B cell (primary cell): Measurements from ENCODE around the gene BTLA. TPM values are rescaled to one million over a fixed set of nuclear protein-coding genes. Genes with fewer than 3 reads are reported as not detected.

Source experiments
- ATAC-seq: fragments of 200-7000 bp; cut with Tn5 transposase; one replicate; pipeline ENCODE4 v1.10.0; 2021; ENCODE audit warnings: low read depth, mild to moderate bottlenecking, moderate number of reproducible peaks, moderate library complexity
- CTCF ChIA-PET: fragments of 350-600 bp; sonication (Branson Sonifier 250); formaldehyde crosslinking; loops from one replicate; lab custom pipeline; 2021; ENCODE audit warnings: antibody characterized with exemption, inconsistent platforms; lab: Charles Lee
- POLR2A ChIA-PET: fragments of 350-600 bp; sonication (Branson Sonifier 250); formaldehyde crosslinking; loops from one replicate; lab custom pipeline; 2021; ENCODE audit warnings: antibody characterized with exemption; lab: Charles Lee
- DNase-seq: peaks from one replicate; pipeline ENCODE4 v3.0.0; 2013
- H2AFZ ChIP-seq: 2 replicates; pipeline ENCODE4 v1.6.1; 2012; ENCODE audit warnings: mild to moderate bottlenecking, low read depth, low read length; ENCODE audit not compliant: insufficient read depth, poor library complexity, severe bottlenecking
- H3K27ac ChIP-seq, 2 donors: 1 replicate in 1 of 2; 2 replicates in 1 of 2; pipeline ENCODE4 v1.5.1; 2012 to 2013; ENCODE audit warnings: low read length in 2 of 2, mild to moderate bottlenecking in 2 of 2, moderate library complexity in 1 of 2
- H3K27me3 ChIP-seq, 4 experiments: fragments of 200-600 bp in 1 of 4; sonication (generic) in 1 of 4; replicated peaks in 1 of 4; 1 replicate in 2 of 4; 2 replicates in 2 of 4; pipeline versions ENCODE4 v1.6.1 to v1.7.0; 2013 to 2016; ENCODE audit warnings: low read length in 3 of 4, mild to moderate bottlenecking in 2 of 4, mixed read lengths in 1 of 4, moderate library complexity in 1 of 4; ENCODE audit not compliant: insufficient read depth in 4 of 4, control insufficient read depth in 3 of 4; ENCODE audit errors: control extremely low read depth in 1 of 4
- H3K36me3 ChIP-seq, 2 experiments: replicated peaks in 1 of 2; 1 replicate in 1 of 2; 2 replicates in 1 of 2; pipeline versions ENCODE4 v1.6.1 to v1.7.1; 2013; ENCODE audit warnings: low read length in 1 of 2; ENCODE audit not compliant: insufficient read depth in 2 of 2, control insufficient read depth in 1 of 2; ENCODE audit errors: control extremely low read depth in 1 of 2, extremely low read depth in 1 of 2
- H3K4me1 ChIP-seq, 2 donors: fragments of 200-600 bp in 1 of 2; sonication (generic) in 1 of 2; 1 replicate in 1 of 2; 2 replicates in 1 of 2; pipeline versions ENCODE4 v1.5.1 to v1.6.1; 2013 to 2017; ENCODE audit warnings: low read length in 2 of 2; ENCODE audit not compliant: control insufficient read depth in 2 of 2, insufficient read depth in 2 of 2
- H3K4me2 ChIP-seq: replicated peaks from 2 replicates; pipeline ENCODE3; 2012; ENCODE audit warnings: mild to moderate bottlenecking, low read depth, low read length; ENCODE audit not compliant: poor library complexity, severe bottlenecking
- H3K4me3 ChIP-seq, 5 experiments: fragments of 200-600 bp in 1 of 5; sonication (generic) in 1 of 5; 1 replicate in 3 of 5; 2 replicates in 2 of 5; pipeline versions ENCODE4 v1.5.1 to v1.7.0; 2011 to 2016; ENCODE audit warnings: low read length in 4 of 5, mild to moderate bottlenecking in 4 of 5, low read depth in 2 of 5, control low read depth in 1 of 5, moderate library complexity in 1 of 5; ENCODE audit not compliant: insufficient read depth in 1 of 5; ENCODE audit errors: control extremely low read depth in 1 of 5, extremely low read depth in 1 of 5
- H3K79me2 ChIP-seq: fragments of 200-600 bp; sonication (generic); one replicate; pipeline ENCODE4 v1.6.0; 2016; ENCODE audit warnings: low read length; ENCODE audit not compliant: control insufficient read depth, insufficient read depth
- H3K9ac ChIP-seq: fragments of 200-600 bp; sonication (generic); 2 replicates; pipeline ENCODE4 v1.6.1; 2017; ENCODE audit warnings: mild to moderate bottlenecking, low read length, moderate library complexity
- H3K9me3 ChIP-seq, 3 donors: one replicate each; pipeline versions ENCODE4 v1.6.1 to v1.7.1; 2013; ENCODE audit warnings: low read length in 2 of 3; ENCODE audit not compliant: control insufficient read depth in 2 of 3, insufficient read depth in 1 of 3; ENCODE audit errors: control extremely low read depth in 1 of 3
- H4K20me1 ChIP-seq: 2 replicates; pipeline ENCODE4 v1.6.0; 2012; ENCODE audit warnings: mild to moderate bottlenecking, low read length; ENCODE audit not compliant: insufficient read depth, control insufficient read depth, poor library complexity, severe bottlenecking
- H3K27ac Mint-ChIP-seq: one replicate; pipeline ENCODE4 v1.8.0; 2021; ENCODE audit warnings: mixed read lengths
- H3K27me3 Mint-ChIP-seq: one replicate; pipeline ENCODE4 v1.8.0; 2021; ENCODE audit warnings: mixed read lengths
- H3K4me1 Mint-ChIP-seq: one replicate; pipeline ENCODE4 v1.8.0; 2021; ENCODE audit warnings: mixed read lengths
- H3K4me3 Mint-ChIP-seq: one replicate; pipeline ENCODE4 v1.8.0; 2021; ENCODE audit warnings: mixed read lengths
- H3K9me3 Mint-ChIP-seq: one replicate; pipeline ENCODE4 v1.8.0; 2022; ENCODE audit warnings: mixed read lengths; ENCODE audit not compliant: insufficient read depth
- EZH2 ChIP-seq: IDR thresholded peaks from 2 replicates; pipeline ENCODE4 v1.6.1; 2012; ENCODE audit warnings: borderline replicate concordance, low read depth, mild to moderate bottlenecking, moderate library complexity, low read length; ENCODE audit not compliant: insufficient read depth, poor library complexity, severe bottlenecking
- WGBS: methylation state at CpG from one replicate; pipeline ENCODE4 v1.1.5; 2013; ENCODE audit warnings: missing lambda C conversion rate; ENCODE audit not compliant: insufficient coverage; 5-methylcytosine and 5-hydroxymethylcytosine counted together
- intact Hi-C: fragments of 100-400 bp; cut with micrococcal nuclease; formaldehyde crosslinking; loops from one replicate; pipeline ENCODE4 v1.10.0; 2022
- polyA plus RNA-seq: library from polyadenylated mRNA; depleted of rRNA; stranded (reverse); fragments of >200 nt; gene quantifications from 2 replicates; pipeline ENCODE4 v1.2.3, GENCODE V29; 2012
- total RNA-seq, 2 donors: library from RNA; stranded (reverse); fragments of 120-200 nt in 1 of 2; gene quantifications; 1 replicate in 1 of 2; 2 replicates in 1 of 2; pipeline versions ENCODE4 v1.2.3 to v1.2.4, GENCODE V29; 2013 to 2022
- TF ChIP-seq, protein P1 (sequence below): fragments of 200-600 bp; IDR thresholded peaks from one replicate; pipeline ENCODE4 v1.8.0; 2022; ENCODE audit warnings: antibody characterized with exemption, mild to moderate bottlenecking

The BTLA gene
- total and polyA plus RNA-seq, 2 donors (not counting 1 experiment from before 2014, with no cell fraction given), result 75.7 to 101 TPM

DNA sequence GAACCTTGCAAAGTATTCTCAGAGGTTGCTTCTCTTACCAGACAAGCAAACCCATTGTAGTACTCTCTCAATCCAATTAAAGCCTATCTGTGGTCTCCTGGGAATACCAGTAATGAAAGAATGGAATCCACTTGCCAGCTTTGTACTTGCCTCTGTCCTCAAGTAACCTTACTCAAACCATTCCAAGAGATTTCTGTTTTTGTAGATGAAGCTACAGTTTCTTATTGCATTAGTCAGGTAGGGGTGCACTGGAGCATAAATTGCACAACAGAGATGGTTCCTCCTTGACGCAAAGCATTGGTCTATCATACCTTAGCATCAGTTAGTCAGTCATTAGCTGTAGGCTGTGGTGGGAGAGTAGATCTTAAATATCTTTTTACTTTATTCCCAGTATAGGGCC is 52.9 kb downstream of the BTLA start:
- peaks cover 43% of the 10 kb centered on the region for H3K4me1 Mint-ChIP-seq
- DNase-seq (no peak), ATAC-seq (peak; percentile 60)
- H3K79me2 ChIP-seq, result peaks cover 55% of the 10 kb centered on the region
- ChIA-PET POLR2A (no interaction called here), CTCF (interaction anchor here (3.9 kb wide), 1 partner anchor 9 kb away, joined by 18 read pairs; no protein-coding TSS in a partner anchor)
- H3K27ac Mint-ChIP-seq, result no peak overlapping the region
- H3K4me1 ChIP-seq, result peaks cover 7 to 15% of the 10 kb centered on the region in 2 donors
- no peaks in the 10 kb centered on the region for H3K27me3 Mint-ChIP-seq
- WGBS, result no CpG with 5 or more reads among the region's 1 CpG
- no peak overlapping the region for H3K27ac ChIP-seq
- TF ChIP-seq, protein P1, sequence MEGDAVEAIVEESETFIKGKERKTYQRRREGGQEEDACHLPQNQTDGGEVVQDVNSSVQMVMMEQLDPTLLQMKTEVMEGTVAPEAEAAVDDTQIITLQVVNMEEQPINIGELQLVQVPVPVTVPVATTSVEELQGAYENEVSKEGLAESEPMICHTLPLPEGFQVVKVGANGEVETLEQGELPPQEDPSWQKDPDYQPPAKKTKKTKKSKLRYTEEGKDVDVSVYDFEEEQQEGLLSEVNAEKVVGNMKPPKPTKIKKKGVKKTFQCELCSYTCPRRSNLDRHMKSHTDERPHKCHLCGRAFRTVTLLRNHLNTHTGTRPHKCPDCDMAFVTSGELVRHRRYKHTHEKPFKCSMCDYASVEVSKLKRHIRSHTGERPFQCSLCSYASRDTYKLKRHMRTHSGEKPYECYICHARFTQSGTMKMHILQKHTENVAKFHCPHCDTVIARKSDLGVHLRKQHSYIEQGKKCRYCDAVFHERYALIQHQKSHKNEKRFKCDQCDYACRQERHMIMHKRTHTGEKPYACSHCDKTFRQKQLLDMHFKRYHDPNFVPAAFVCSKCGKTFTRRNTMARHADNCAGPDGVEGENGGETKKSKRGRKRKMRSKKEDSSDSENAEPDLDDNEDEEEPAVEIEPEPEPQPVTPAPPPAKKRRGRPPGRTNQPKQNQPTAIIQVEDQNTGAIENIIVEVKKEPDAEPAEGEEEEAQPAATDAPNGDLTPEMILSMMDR, result no peak
- TF ChIP-seq EZH2, result no peak
- H3K36me3 ChIP-seq, result peaks cover 0 to 1% of the 10 kb centered on the region in 2 experiments
- no peak overlapping the region for H3K4me3 Mint-ChIP-seq
- H3K9me3 Mint-ChIP-seq, result no peaks in the 10 kb centered on the region
- intact Hi-C loops, result loop anchor here (2.0 kb wide), 1 partner anchor 18 kb away; no protein-coding TSS in a partner anchor
- H3K4me3 ChIP-seq, result no peak overlapping the region
- H3K9ac ChIP-seq, result no peak overlapping the region
- peaks cover 0 to 3% (median 0%) of the 10 kb centered on the region in 3 donors for H3K9me3 ChIP-seq
- no peak overlapping the region for H3K4me2 ChIP-seq
- no peak overlapping the region for H2AFZ ChIP-seq
- no peaks in the 10 kb centered on the region for H3K27me3 ChIP-seq
- no peaks in the 10 kb centered on the region for H4K20me1 ChIP-seq

DNA sequence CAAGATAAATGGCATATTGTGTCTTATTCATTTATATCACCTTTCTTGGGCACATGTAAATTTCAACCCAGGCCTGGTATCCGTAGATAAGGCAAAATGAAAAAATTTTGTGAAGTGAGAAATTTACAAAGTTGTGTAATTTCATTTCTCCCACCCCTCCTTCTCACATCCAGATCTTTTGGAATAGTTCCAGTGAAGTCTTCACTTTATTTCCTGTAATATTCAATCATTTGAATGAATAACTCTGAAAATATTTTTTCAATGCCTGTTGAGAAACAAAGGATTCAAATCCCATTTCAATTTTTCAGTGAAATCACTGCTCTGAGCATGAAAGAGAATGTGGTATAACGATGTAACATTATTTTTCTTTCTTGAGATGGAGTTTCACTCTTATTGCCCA is 53.4 kb downstream of the BTLA start:
- Mint-ChIP-seq H3K27ac (no peak overlapping the region), H3K4me1 (peaks cover 45% of the 10 kb centered on the region)
- no peak for TF ChIP-seq EZH2
- TF ChIP-seq, protein P1, result no peak

More for the DNA sequence above, 53.4 kb downstream of the BTLA start:
- no peak overlapping the region for H3K4me3 Mint-ChIP-seq
- Histone ChIP-seq H3K27ac (no peak overlapping the region), H4K20me1 (no peaks in the 10 kb centered on the region), H3K4me2 (no peak overlapping the region), H2AFZ (no peak overlapping the region), H3K9ac (no peak overlapping the region), H3K4me3 (no peak overlapping the region), H3K4me1 (peaks cover 7 to 15% of the 10 kb centered on the region in 2 donors), H3K9me3 (peaks cover 0 to 3% (median 0%) of the 10 kb centered on the region in 3 donors), H3K36me3 (peaks cover 0 to 1% of the 10 kb centered on the region in 2 experiments), H3K27me3 (no peaks in the 10 kb centered on the region), H3K79me2 (peaks cover 58% of the 10 kb centered on the region)
- no CpG with 5 or more reads among the region's 2 CpGs for WGBS
- DNase-seq, result no peak
- no peaks in the 10 kb centered on the region for H3K9me3 Mint-ChIP-seq
- intact Hi-C loops, result loop anchor here (2.0 kb wide), 1 partner anchor 19 kb away; no protein-coding TSS in a partner anchor
- ChIA-PET POLR2A (no interaction called here), CTCF (interaction anchor here (3.9 kb wide), 1 partner anchor 9 kb away, joined by 18 read pairs; no protein-coding TSS in a partner anchor)
- no peak for ATAC-seq
- no peaks in the 10 kb centered on the region for H3K27me3 Mint-ChIP-seq
